Breast epithelium (tissue), 4 donors: ENCODE data around the gene INPP4A. TPM values are rescaled to one million over a fixed set of nuclear protein-coding genes. Genes with fewer than 3 reads are reported as not detected.

ENCODE experiments used
- DNase-seq, 2 donors: peaks; one replicate each; pipeline ENCODE4 v3.0.0-alpha.2; 2019; ENCODE audit warnings: low spot score in 2 of 2
- H3K27ac ChIP-seq, 2 donors: fragments of 200-600 bp; sonication (generic) in 1 of 2; one replicate each; pipeline ENCODE4 v1.5.1; 2016 to 2019; ENCODE audit warnings: mild to moderate bottlenecking in 1 of 2
- H3K27me3 ChIP-seq, 2 donors: fragments of 200-600 bp; sonication (generic) in 1 of 2; one replicate each; pipeline versions ENCODE4 v1.5.1 to v1.6.0; 2017 to 2019; ENCODE audit warnings: control low read depth in 1 of 2, mild to moderate bottlenecking in 1 of 2
- H3K36me3 ChIP-seq: fragments of 200-600 bp; one replicate; pipeline ENCODE4 v1.5.1; 2019
- H3K4me1 ChIP-seq, 2 donors: fragments of 200-600 bp; sonication (generic); one replicate each; pipeline ENCODE4 v1.5.1; 2016 to 2019; ENCODE audit warnings: control low read depth in 1 of 2
- H3K4me3 ChIP-seq, 3 donors: fragments of 200-600 bp; sonication (generic); 1 replicate in 2 of 3; 2 replicates in 1 of 3; pipeline ENCODE4 v1.5.1; 2016 to 2019; ENCODE audit warnings: mild to moderate bottlenecking in 3 of 3, moderate library complexity in 2 of 3
- H3K9me3 ChIP-seq, 2 donors: fragments of 200-600 bp; sonication (generic) in 1 of 2; one replicate each; pipeline ENCODE4 v1.5.1; 2016 to 2019; ENCODE audit warnings: control low read depth in 1 of 2
- CTCF ChIP-seq, 3 donors: fragments of 450-650 bp; IDR thresholded peaks; one replicate each; pipeline ENCODE4 v1.5.1; 2016 to 2017; ENCODE audit warnings: antibody characterized with exemption in 3 of 3, mild to moderate bottlenecking in 3 of 3, moderate library complexity in 3 of 3
- POLR2A ChIP-seq: fragments of 450-650 bp; IDR thresholded peaks from one replicate; pipeline ENCODE4 v1.6.1; 2016; ENCODE audit warnings: antibody characterized with exemption, mild to moderate bottlenecking, moderate library complexity
- POLR2AphosphoS5 ChIP-seq, 3 donors: sonication (generic); formaldehyde crosslinking; IDR thresholded peaks; one replicate each; pipeline ENCODE4 v1.6.1; 2017; ENCODE audit warnings: antibody characterized with exemption in 3 of 3
- intact Hi-C: fragments of 100-400 bp; cut with DNase I; formaldehyde crosslinking; loops from one replicate; pipeline ENCODE4 v1.15.1; 2023; ENCODE audit warnings: low total_unique reads
- total RNA-seq, 3 donors: library from RNA; depleted of rRNA; stranded (reverse); fragments of >200 nt; gene quantifications; one replicate each; pipeline ENCODE4 v1.1.0, GENCODE V29; 2016

The INPP4A gene
- total RNA-seq, 3 donors from 2014 or later = 22.6 to 35.4 (median 25.8) TPM

- Histone ChIP-seq H3K4me1 (no peaks in the 10 kb centered on the region), H3K27me3 (no peaks in the 10 kb centered on the region), H3K4me3 (no peak overlapping the region), H3K9me3 (no peaks in the 10 kb centered on the region), H3K27ac (no peak overlapping the region), H3K36me3 (no peaks in the 10 kb centered on the region)
- TF ChIP-seq POLR2A (no peak), POLR2AphosphoS5 (IDR thresholded peaks at IDR 0.05) (no peak), CTCF (IDR thresholded peaks at IDR 0.05) (no peak)
- intact Hi-C loops = no loop called here
- DNase-seq = no peak
Observed at GRCh38 chr2:98632351-98632750, 187.7 kb downstream of the INPP4A start.

DNA sequence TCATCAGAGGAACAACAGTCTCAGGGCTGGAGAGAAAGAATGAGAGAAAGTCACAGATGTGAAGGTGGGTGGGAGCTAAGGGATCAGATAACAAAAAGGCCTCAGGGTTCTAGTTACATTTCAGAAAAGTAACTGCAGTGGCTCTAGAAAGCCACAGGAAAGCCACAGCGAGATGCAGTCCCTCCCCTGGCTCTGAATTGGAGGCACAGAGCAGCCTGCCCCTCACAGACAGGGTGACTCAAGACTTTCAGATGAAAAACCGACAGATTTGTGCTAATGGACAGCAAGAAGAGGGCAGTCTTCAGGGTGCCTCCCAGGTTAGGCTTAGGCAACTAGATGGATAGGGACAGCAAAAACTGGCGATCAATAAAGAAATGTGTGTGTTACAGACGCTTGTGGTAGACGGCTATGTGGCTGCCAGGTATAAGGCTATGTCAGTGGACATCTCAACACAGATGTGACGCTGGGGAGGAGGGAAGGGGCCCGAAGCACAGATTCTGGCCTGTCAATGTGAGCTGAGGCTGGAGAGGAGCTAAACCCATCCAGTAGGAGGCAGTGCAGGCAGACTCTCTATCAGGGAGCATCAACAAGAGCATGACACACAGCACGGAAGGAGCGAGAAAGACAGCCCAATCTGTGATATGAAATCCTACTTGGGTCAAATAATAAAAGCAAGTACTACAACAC is 189.9 kb downstream of the INPP4A start:
- Histone ChIP-seq H3K9me3 (no peaks in the 10 kb centered on the region), H3K36me3 (no peaks in the 10 kb centered on the region), H3K27ac (no peak overlapping the region), H3K4me3 (no peak overlapping the region), H3K4me1 (no peaks in the 10 kb centered on the region), H3K27me3 (no peaks in the 10 kb centered on the region)
- DNase-seq = no peak
- TF ChIP-seq POLR2AphosphoS5 (IDR thresholded peaks at IDR 0.05) = no peak
- no peak for TF ChIP-seq POLR2A
- TF ChIP-seq CTCF (IDR thresholded peaks at IDR 0.05) = no peak
- intact Hi-C loops = no loop called here

GRCh38 chr2:98637401-98638147 is 192.9 kb downstream of the INPP4A start:
- Histone ChIP-seq H3K27ac (no peak overlapping the region), H3K9me3 (no peaks in the 10 kb centered on the region), H3K4me3 (no peak overlapping the region), H3K27me3 (no peaks in the 10 kb centered on the region), H3K36me3 (no peaks in the 10 kb centered on the region), H3K4me1 (no peaks in the 10 kb centered on the region)
- TF ChIP-seq POLR2A (no peak), CTCF (IDR thresholded peaks at IDR 0.05) (no peak), POLR2AphosphoS5 (IDR thresholded peaks at IDR 0.05) (no peak)
- DNase-seq = no peak
- intact Hi-C loops = no loop called here

- TF ChIP-seq POLR2A (no peak), POLR2AphosphoS5 (IDR thresholded peaks at IDR 0.05) (no peak)
- Histone ChIP-seq H3K27ac (no peak overlapping the region), H3K27me3 (no peaks in the 10 kb centered on the region), H3K9me3 (no peaks in the 10 kb centered on the region), H3K4me3 (no peak overlapping the region), H3K36me3 (no peaks in the 10 kb centered on the region), H3K4me1 (no peaks in the 10 kb centered on the region)
- no peak for DNase-seq
- intact Hi-C loops = loop anchor here (10.0 kb wide), 1 partner anchor 191 kb away; no protein-coding TSS in a partner anchor
Observed at GRCh38 chr2:98643496-98644100, 198.9 kb downstream of the INPP4A start.

Other genes with a start within 250 kb of the INPP4A start
- under 1 TPM in 2 of 3 donors, not detected in 1; under 0.01 to 0.15 TPM for gene CNGA3, start 98.4 kb upstream of the INPP4A start, total RNA-seq
- 10 to 100 TPM; 35.4 to 50.8 (median 45.6) TPM for gene COA5, start 163.7 kb downstream of the INPP4A start, total RNA-seq
- gene UNC50, start 163.7 kb downstream of the INPP4A start, total RNA-seq = 10 to 100 TPM; 51.8 to 75.2 (median 67.4) TPM